Measurements from ENCODE around the gene TES.

DNA sequence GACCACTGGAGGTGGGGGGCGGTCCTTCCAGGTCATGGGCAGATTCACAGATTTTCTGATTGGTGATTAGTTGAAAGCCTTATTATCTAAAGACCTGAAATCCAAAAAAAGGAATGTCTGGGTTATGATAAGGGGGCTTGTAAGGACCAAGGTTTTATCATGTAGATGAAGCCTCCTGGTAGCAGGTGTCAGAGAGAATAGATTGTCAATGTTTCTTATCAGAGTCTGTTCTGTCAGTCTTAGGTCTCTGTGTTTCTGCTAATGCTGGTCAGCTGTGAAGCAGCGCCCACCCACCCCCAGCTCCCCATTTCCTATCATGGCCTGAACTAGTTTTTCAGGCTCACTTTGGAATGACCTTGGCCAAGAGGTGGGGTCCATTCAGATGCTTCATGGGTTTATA lies 21.2 kb downstream of the TES start:
- TF ChIP-seq, protein P1, sequence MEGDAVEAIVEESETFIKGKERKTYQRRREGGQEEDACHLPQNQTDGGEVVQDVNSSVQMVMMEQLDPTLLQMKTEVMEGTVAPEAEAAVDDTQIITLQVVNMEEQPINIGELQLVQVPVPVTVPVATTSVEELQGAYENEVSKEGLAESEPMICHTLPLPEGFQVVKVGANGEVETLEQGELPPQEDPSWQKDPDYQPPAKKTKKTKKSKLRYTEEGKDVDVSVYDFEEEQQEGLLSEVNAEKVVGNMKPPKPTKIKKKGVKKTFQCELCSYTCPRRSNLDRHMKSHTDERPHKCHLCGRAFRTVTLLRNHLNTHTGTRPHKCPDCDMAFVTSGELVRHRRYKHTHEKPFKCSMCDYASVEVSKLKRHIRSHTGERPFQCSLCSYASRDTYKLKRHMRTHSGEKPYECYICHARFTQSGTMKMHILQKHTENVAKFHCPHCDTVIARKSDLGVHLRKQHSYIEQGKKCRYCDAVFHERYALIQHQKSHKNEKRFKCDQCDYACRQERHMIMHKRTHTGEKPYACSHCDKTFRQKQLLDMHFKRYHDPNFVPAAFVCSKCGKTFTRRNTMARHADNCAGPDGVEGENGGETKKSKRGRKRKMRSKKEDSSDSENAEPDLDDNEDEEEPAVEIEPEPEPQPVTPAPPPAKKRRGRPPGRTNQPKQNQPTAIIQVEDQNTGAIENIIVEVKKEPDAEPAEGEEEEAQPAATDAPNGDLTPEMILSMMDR (conservative IDR thresholded peaks at IDR 0.05; ENCODE audit: low read depth, low read length): no peak
- TF ChIP-seq EZH2phosphoT487 (IDR thresholded peaks at IDR 0.05; ENCODE audit: borderline replicate concordance, low read length): no peak
